Measurements from ENCODE around the gene TOPAZ1.
A peak's percentile ranks its signal among the peaks of the same experiment; 100 is the strongest.

Gene TOPAZ1

GRCh38 chr3:44292276-44292675 is 50.6 kb downstream of the TOPAZ1 start:
- no peaks in the 10 kb centered on the region for H3K36me3 ChIP-seq (ENCODE audit: control insufficient read depth in 4 of 4, insufficient read depth in 4 of 4, low read length in 3 of 4)
- H3K9me3 ChIP-seq (ENCODE audit: control extremely low read depth in 1 of 5, control insufficient read depth in 4 of 5, insufficient read depth in 2 of 5, low read depth in 1 of 5, low read length in 4 of 5): no peaks in the 10 kb centered on the region
- DNase-seq: no peak
- 100% methylated on average over 2 of the region's 2 CpGs for WGBS (ENCODE audit: insufficient coverage)
- no peaks in the 10 kb centered on the region for H3K4me1 ChIP-seq (ENCODE audit: control extremely low read depth in 1 of 4, control insufficient read depth in 4 of 4, insufficient read depth in 4 of 4, low read length in 3 of 4)
- POLR2A ChIA-PET: interaction anchor here (0.6 kb wide), 1 partner anchor 46 kb away, joined by 3 read pairs; the partner anchor contains the start of gene TCAIM
- CTCF ChIA-PET: no interaction called here
- no peaks in the 10 kb centered on the region for H3K27me3 ChIP-seq (replicated peaks in 2 of 5; ENCODE audit: control insufficient read depth in 4 of 5, insufficient read depth in 5 of 5, low read length in 4 of 5)
- H3K27ac ChIP-seq (ENCODE audit: insufficient read depth in 1 of 2, low read depth in 1 of 2, low read length in 2 of 2, poor library complexity in 1 of 2, severe bottlenecking in 2 of 2): no peak overlapping the region
- H3K4me3 ChIP-seq (ENCODE audit: control insufficient read depth in 1 of 7, extremely low read depth in 1 of 7, insufficient read depth in 4 of 7, low read depth in 2 of 7, low read length in 6 of 7): no peak overlapping the region

DNA sequence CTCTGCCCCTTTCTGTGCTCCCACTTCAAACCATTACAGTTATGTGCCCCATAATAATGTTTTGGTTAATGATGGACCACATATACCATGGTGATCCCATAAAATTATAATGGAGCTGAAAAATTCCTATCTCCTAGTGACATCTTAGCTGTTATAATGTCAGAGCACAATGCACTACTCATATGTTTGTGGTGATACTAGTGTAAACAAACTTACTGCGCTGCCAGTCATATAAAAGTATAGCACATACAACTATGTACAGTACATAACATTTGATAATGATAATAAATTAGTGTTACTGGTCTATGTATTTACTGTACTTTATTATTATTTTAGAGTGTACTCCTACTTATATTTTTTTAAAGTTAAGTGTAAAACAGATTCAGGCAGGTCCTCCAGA is 51.3 kb downstream of the TOPAZ1 start:
- Histone ChIP-seq H3K27me3 (replicated peaks in 2 of 5; ENCODE audit: control insufficient read depth in 4 of 5, insufficient read depth in 5 of 5, low read length in 4 of 5) (no peaks in the 10 kb centered on the region), H3K9me3 (ENCODE audit: control extremely low read depth in 1 of 5, control insufficient read depth in 4 of 5, insufficient read depth in 2 of 5, low read depth in 1 of 5, low read length in 4 of 5) (no peaks in the 10 kb centered on the region), H3K36me3 (ENCODE audit: control insufficient read depth in 4 of 4, insufficient read depth in 4 of 4, low read length in 3 of 4) (no peaks in the 10 kb centered on the region), H3K4me1 (ENCODE audit: control extremely low read depth in 1 of 4, control insufficient read depth in 4 of 4, insufficient read depth in 4 of 4, low read length in 3 of 4) (no peaks in the 10 kb centered on the region), H3K27ac (ENCODE audit: insufficient read depth in 1 of 2, low read depth in 1 of 2, low read length in 2 of 2, poor library complexity in 1 of 2, severe bottlenecking in 2 of 2) (no peak overlapping the region), H3K4me3 (ENCODE audit: control insufficient read depth in 1 of 7, extremely low read depth in 1 of 7, insufficient read depth in 4 of 7, low read depth in 2 of 7, low read length in 6 of 7) (no peak overlapping the region)
- POLR2A ChIA-PET: interaction anchor here (0.6 kb wide), 1 partner anchor 45 kb away, joined by 3 read pairs; the partner anchor contains the start of gene TCAIM
- CTCF ChIA-PET: no interaction called here
- WGBS (ENCODE audit: insufficient coverage): no CpG with 5 or more reads among the region's 1 CpG
- no peak for DNase-seq

GRCh38 chr3:44297255-44297654 is 55.6 kb downstream of the TOPAZ1 start:
- POLR2A ChIA-PET: no interaction called here

GRCh38 chr3:44301746-44302145 is 60.1 kb downstream of the TOPAZ1 start:
- ChIA-PET POLR2A (no interaction called here), CTCF (interaction anchor here (1.0 kb wide), 1 partner anchor 10 kb away, joined by 3 read pairs; no protein-coding TSS in a partner anchor)
- Histone ChIP-seq H3K36me3 (ENCODE audit: control insufficient read depth in 4 of 4, insufficient read depth in 4 of 4, low read length in 3 of 4) (no peaks in the 10 kb centered on the region), H3K4me1 (ENCODE audit: control extremely low read depth in 1 of 4, control insufficient read depth in 4 of 4, insufficient read depth in 4 of 4, low read length in 3 of 4) (peaks cover 0 to 12% (median 0%) of the 10 kb centered on the region in 4 experiments), H3K4me3 (ENCODE audit: control insufficient read depth in 1 of 7, extremely low read depth in 1 of 7, insufficient read depth in 4 of 7, low read depth in 2 of 7, low read length in 6 of 7) (no peak overlapping the region), H3K9me3 (ENCODE audit: control extremely low read depth in 1 of 5, control insufficient read depth in 4 of 5, insufficient read depth in 2 of 5, low read depth in 1 of 5, low read length in 4 of 5) (no peaks in the 10 kb centered on the region), H3K27ac (ENCODE audit: insufficient read depth in 1 of 2, low read depth in 1 of 2, low read length in 2 of 2, poor library complexity in 1 of 2, severe bottlenecking in 2 of 2) (no peak overlapping the region), H3K27me3 (replicated peaks in 2 of 5; ENCODE audit: control insufficient read depth in 4 of 5, insufficient read depth in 5 of 5, low read length in 4 of 5) (no peaks in the 10 kb centered on the region)
- WGBS (ENCODE audit: insufficient coverage): 100% methylated on average over 1 of the region's 3 CpGs
- peak in 1 of 3 donors; percentile 18 for DNase-seq

More at GRCh38 chr3:44297255-44297654, 55.6 kb downstream of the TOPAZ1 start:
- Histone ChIP-seq H3K27me3 (replicated peaks in 2 of 5; ENCODE audit: control insufficient read depth in 4 of 5, insufficient read depth in 5 of 5, low read length in 4 of 5) (no peaks in the 10 kb centered on the region), H3K36me3 (ENCODE audit: control insufficient read depth in 4 of 4, insufficient read depth in 4 of 4, low read length in 3 of 4) (no peaks in the 10 kb centered on the region), H3K4me3 (ENCODE audit: control insufficient read depth in 1 of 7, extremely low read depth in 1 of 7, insufficient read depth in 4 of 7, low read depth in 2 of 7, low read length in 6 of 7) (no peak overlapping the region), H3K27ac (ENCODE audit: insufficient read depth in 1 of 2, low read depth in 1 of 2, low read length in 2 of 2, poor library complexity in 1 of 2, severe bottlenecking in 2 of 2) (no peak overlapping the region), H3K4me1 (ENCODE audit: control extremely low read depth in 1 of 4, control insufficient read depth in 4 of 4, insufficient read depth in 4 of 4, low read length in 3 of 4) (peaks cover 0 to 12% (median 0%) of the 10 kb centered on the region in 4 experiments), H3K9me3 (ENCODE audit: control extremely low read depth in 1 of 5, control insufficient read depth in 4 of 5, insufficient read depth in 2 of 5, low read depth in 1 of 5, low read length in 4 of 5) (no peaks in the 10 kb centered on the region)
- CTCF ChIA-PET: no interaction called here
- DNase-seq: no peak

DNA sequence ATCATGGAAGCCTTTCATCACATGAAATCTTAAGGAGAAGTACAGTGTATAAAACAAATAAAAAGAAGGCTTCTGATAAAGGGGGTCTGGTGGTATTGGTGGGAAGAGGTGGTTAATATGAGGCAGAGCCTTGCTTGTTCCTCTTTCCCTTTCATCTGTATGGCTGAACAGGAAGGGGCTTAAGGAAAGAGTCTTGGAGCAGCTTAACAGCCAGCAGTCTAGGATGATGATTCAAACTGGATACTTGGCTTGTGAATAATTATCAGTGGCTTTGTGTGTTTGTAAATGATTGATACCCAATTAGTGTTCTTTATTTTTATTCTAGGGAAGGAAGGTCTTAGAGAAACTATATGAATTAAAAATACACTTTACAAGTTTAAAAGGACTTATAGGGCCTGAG is 67.8 kb downstream of the TOPAZ1 start:
- DNase-seq: peak in 2 of 3 donors; percentile 15 to 21
- Histone ChIP-seq H3K36me3 (ENCODE audit: control insufficient read depth in 4 of 4, insufficient read depth in 4 of 4, low read length in 3 of 4) (no peaks in the 10 kb centered on the region), H3K4me1 (ENCODE audit: control extremely low read depth in 1 of 4, control insufficient read depth in 4 of 4, insufficient read depth in 4 of 4, low read length in 3 of 4) (peaks cover 0 to 10% (median 0%) of the 10 kb centered on the region in 4 experiments), H3K4me3 (ENCODE audit: control insufficient read depth in 1 of 7, extremely low read depth in 1 of 7, insufficient read depth in 4 of 7, low read depth in 2 of 7, low read length in 6 of 7) (no peak overlapping the region), H3K9me3 (ENCODE audit: control extremely low read depth in 1 of 5, control insufficient read depth in 4 of 5, insufficient read depth in 2 of 5, low read depth in 1 of 5, low read length in 4 of 5) (no peaks in the 10 kb centered on the region), H3K27me3 (replicated peaks in 2 of 5; ENCODE audit: control insufficient read depth in 4 of 5, insufficient read depth in 5 of 5, low read length in 4 of 5) (no peaks in the 10 kb centered on the region), H3K27ac (ENCODE audit: insufficient read depth in 1 of 2, low read depth in 1 of 2, low read length in 2 of 2, poor library complexity in 1 of 2, severe bottlenecking in 2 of 2) (no peak overlapping the region)
- ChIA-PET CTCF (no interaction called here), POLR2A (no interaction called here)

GRCh38 chr3:44318891-44319311 is 77.2 kb downstream of the TOPAZ1 start:
- ChIA-PET POLR2A (no interaction called here), CTCF (no interaction called here)
- DNase-seq: peak; percentile 32 to 74 (median 66)
- Histone ChIP-seq H3K9me3 (ENCODE audit: control extremely low read depth in 1 of 5, control insufficient read depth in 4 of 5, insufficient read depth in 2 of 5, low read depth in 1 of 5, low read length in 4 of 5) (no peaks in the 10 kb centered on the region), H3K27me3 (replicated peaks in 2 of 5; ENCODE audit: control insufficient read depth in 4 of 5, insufficient read depth in 5 of 5, low read length in 4 of 5) (no peaks in the 10 kb centered on the region), H3K4me3 (ENCODE audit: control insufficient read depth in 1 of 7, extremely low read depth in 1 of 7, insufficient read depth in 4 of 7, low read depth in 2 of 7, low read length in 6 of 7) (peak overlapping the region in 3 of 7 experiments; percentile 11 to 52 (median 45)), H3K27ac (ENCODE audit: insufficient read depth in 1 of 2, low read depth in 1 of 2, low read length in 2 of 2, poor library complexity in 1 of 2, severe bottlenecking in 2 of 2) (no peak overlapping the region), H3K4me1 (ENCODE audit: control extremely low read depth in 1 of 4, control insufficient read depth in 4 of 4, insufficient read depth in 4 of 4, low read length in 3 of 4) (peaks cover 0 to 28% (median 7%) of the 10 kb centered on the region in 4 experiments), H3K36me3 (ENCODE audit: control insufficient read depth in 4 of 4, insufficient read depth in 4 of 4, low read length in 3 of 4) (no peaks in the 10 kb centered on the region)
- 13% methylated on average over 5 of the region's 8 CpGs for WGBS (ENCODE audit: insufficient coverage)

DNA sequence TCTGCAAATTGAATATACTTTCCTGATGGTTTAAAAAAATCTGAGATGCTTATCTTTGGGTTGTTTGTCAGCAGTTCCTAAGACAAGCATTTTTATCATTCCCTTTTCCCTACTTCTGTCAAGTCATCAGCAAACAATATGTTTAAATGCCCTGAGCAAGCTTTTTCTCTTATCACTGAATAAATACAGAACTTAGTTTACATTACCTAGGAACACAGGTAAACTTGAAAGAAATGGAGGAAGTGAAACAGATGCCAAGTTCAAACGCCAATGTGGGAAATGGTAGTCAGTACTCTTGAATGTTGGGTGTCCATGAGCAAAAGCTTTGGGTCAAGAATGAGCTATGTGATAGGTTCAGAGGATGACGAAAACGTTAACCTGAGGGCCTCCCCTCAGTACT is 79.6 kb downstream of the TOPAZ1 start:
- DNase-seq: no peak
- Histone ChIP-seq H3K36me3 (ENCODE audit: control insufficient read depth in 4 of 4, insufficient read depth in 4 of 4, low read length in 3 of 4) (no peaks in the 10 kb centered on the region), H3K27ac (ENCODE audit: insufficient read depth in 1 of 2, low read depth in 1 of 2, low read length in 2 of 2, poor library complexity in 1 of 2, severe bottlenecking in 2 of 2) (no peak overlapping the region), H3K4me3 (ENCODE audit: control insufficient read depth in 1 of 7, extremely low read depth in 1 of 7, insufficient read depth in 4 of 7, low read depth in 2 of 7, low read length in 6 of 7) (no peak overlapping the region), H3K9me3 (ENCODE audit: control extremely low read depth in 1 of 5, control insufficient read depth in 4 of 5, insufficient read depth in 2 of 5, low read depth in 1 of 5, low read length in 4 of 5) (peaks cover 0 to 4% (median 0%) of the 10 kb centered on the region in 5 experiments), H3K4me1 (ENCODE audit: control extremely low read depth in 1 of 4, control insufficient read depth in 4 of 4, insufficient read depth in 4 of 4, low read length in 3 of 4) (peaks cover 0 to 28% (median 7%) of the 10 kb centered on the region in 4 experiments), H3K27me3 (replicated peaks in 2 of 5; ENCODE audit: control insufficient read depth in 4 of 5, insufficient read depth in 5 of 5, low read length in 4 of 5) (no peaks in the 10 kb centered on the region)
- no CpG with 5 or more reads among the region's 3 CpGs for WGBS (ENCODE audit: insufficient coverage)
- CTCF ChIA-PET: interaction anchor here (1.2 to 2.6 kb wide), 4 partner anchors 14 to 593 kb away, joined by 3 to 8 read pairs (median 5); no protein-coding TSS in a partner anchor
- POLR2A ChIA-PET: no interaction called here

Data from common myeloid progenitor, CD34-positive (primary cell).